SK-N-MC (cell line): Measurements from ENCODE around the gene MED22.
"Not testable (repeated sequence)": the region's sequence is repeated elsewhere in the genome, so short reads cannot be mapped to it uniquely, and the experiment has no call there.

ENCODE experiments used
- DNase-seq: peaks from one replicate; pipeline ENCODE4 v3.0.0-alpha.2; 2011; ENCODE audit warnings: low read depth, low spot score
- H3K27ac ChIP-seq: fragments of 200-600 bp; sonication (generic); 2 replicates; pipeline ENCODE4 v1.5.1; 2016; ENCODE audit warnings: mixed run types
- H3K36me3 ChIP-seq: fragments of 200-600 bp; sonication (generic); 2 replicates; pipeline ENCODE4 v1.6.1; 2017; ENCODE audit warnings: antibody characterized with exemption, low read length, mixed read lengths; ENCODE audit not compliant: insufficient read depth
- H3K4me3 ChIP-seq: fragments of 200-600 bp; sonication (generic); 2 replicates; pipeline ENCODE4 v1.5.1; 2016
- H3K9ac ChIP-seq: fragments of 200-600 bp; sonication (generic); 2 replicates; pipeline ENCODE4 v1.8.0; 2017; ENCODE audit warnings: mixed run types, mixed read lengths; ENCODE audit not compliant: insufficient read length
- H3K9me3 ChIP-seq: fragments of 200-600 bp; sonication (generic); 2 replicates; pipeline ENCODE4 v1.6.1; 2017; ENCODE audit warnings: low read depth, mild to moderate bottlenecking, antibody characterized with exemption, low read length, moderate library complexity, mixed read lengths
- EZH2 ChIP-seq: fragments of 200-600 bp; sonication (generic); IDR thresholded peaks from one replicate; pipeline ENCODE4 v1.6.1; 2017; ENCODE audit warnings: antibody characterized with exemption
- FOXP2 ChIP-seq: optimal IDR thresholded peaks from 2 replicates; pipeline ENCODE3; 2011; ENCODE audit warnings: mild to moderate bottlenecking, moderate library complexity; ENCODE audit not compliant: insufficient read depth; ENCODE audit errors: extremely low read length, control extremely low read depth
- POLR2AphosphoS5 ChIP-seq: IDR thresholded peaks from 2 replicates; pipeline ENCODE4 v1.6.1; 2012; ENCODE audit warnings: mild to moderate bottlenecking, low read depth, low read length, borderline replicate concordance

Gene MED22

DNA sequence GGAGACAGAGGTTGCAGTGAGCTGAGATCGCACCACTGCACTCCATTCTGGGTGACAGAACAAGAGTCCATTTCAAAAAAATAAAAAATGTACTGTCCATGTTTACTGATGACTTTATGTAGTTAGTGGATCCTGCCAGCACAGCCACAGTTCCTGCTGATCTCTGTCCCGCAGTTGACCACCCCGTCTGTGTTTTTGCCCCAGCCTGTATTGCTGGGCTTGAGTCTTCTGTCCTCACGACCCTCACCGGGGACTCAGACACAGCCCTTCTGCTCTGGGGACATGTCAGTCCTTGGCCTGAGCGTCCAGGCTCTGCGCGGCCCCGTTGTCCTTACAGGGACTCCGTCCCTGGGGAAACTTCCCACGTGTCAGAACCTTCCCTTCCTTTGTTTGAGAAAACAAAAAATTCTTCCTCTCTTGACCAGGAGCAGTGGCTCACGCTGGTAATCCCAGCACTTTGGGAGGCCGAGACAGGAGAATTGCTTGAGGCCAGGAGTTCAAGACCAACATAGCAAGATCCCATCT, 26.5 kb downstream of the MED22 start:
- H3K9me3 ChIP-seq, result no peaks in the 10 kb centered on the region
- H3K9ac ChIP-seq, result no peak overlapping the region
- no peak overlapping the region for H3K4me3 ChIP-seq
- no peak for DNase-seq
- H3K27ac ChIP-seq, result no peak overlapping the region
- H3K36me3 ChIP-seq, result no peaks in the 10 kb centered on the region
- TF ChIP-seq FOXP2 (no peak), POLR2AphosphoS5 (no peak), EZH2 (no peak)

DNA sequence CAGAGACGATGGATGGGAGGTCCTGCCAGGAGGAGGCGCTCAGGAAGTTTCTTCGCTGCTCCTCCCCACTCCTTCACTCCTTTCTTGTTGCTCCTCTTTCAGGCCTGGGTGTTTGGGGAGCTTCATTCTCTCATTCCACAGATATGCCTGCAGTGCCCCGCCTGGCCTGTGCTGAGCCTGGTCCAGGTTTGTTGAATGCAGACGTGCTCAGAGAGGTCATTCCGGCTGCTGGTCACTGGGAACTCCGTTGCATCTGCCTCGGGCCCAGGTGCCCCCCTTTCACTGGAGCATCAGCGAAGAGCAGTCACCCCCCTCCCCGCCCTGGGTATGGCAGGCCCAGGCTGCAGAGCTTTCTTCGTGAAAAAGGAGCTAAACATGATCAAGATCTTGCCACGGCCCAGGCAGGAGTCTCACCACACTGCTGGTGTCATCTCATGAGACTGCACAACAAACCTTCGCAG, 27.5 kb downstream of the MED22 start:
- TF ChIP-seq POLR2AphosphoS5 (no peak), EZH2 (no peak), FOXP2 (no peak)
- Histone ChIP-seq H3K9ac (no peak overlapping the region), H3K36me3 (no peaks in the 10 kb centered on the region), H3K9me3 (no peaks in the 10 kb centered on the region), H3K27ac (no peak overlapping the region), H3K4me3 (no peak overlapping the region)
- DNase-seq, result no peak

DNA sequence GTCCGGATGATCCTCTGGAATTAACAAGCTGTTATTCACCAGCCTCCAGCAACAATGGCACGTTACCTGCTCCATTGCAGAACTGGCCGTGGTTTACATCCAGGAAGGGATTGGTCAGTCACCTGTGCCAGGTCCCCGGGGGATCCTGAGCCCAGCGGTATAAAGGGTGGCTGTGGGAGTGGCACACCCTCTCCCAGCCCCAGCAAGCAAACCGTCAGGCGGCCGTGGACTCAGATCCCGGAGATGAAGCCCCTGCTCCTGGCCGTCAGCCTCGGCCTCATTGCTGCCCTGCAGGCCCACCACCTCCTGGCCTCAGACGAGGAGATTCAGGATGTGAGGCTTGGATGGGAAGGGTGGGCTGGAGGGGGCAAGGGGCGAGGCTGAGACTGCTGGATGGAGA, 30.4 kb downstream of the MED22 start:
- H3K9me3 ChIP-seq, H3K4me3 ChIP-seq: not testable (repeated sequence)

DNA sequence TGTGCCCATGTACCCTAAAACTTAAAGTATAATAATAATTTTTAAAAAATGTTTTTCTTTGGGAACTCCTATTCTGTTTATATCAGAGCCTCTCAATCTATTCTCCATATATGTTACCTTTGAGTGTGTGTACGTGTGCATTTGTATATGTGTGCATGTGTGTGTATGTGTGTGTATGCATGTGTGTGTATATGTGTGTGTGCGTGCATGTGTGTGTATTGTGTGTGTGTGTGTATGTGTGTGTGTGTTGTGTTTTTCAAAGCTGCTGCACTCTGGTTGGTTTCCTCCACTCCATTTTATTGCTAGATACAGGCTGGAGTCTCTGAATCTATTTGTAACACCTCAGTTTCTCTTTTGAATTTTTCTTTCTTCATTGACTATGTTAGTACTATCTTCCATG, 31.9 kb downstream of the MED22 start:
- Histone ChIP-seq H3K27ac (no peak overlapping the region), H3K9me3 (no peaks in the 10 kb centered on the region), H3K9ac (no peak overlapping the region), H3K4me3 (no peak overlapping the region), H3K36me3 (no peaks in the 10 kb centered on the region)
- TF ChIP-seq FOXP2 (no peak), POLR2AphosphoS5 (no peak), EZH2 (no peak)
- no peak for DNase-seq

More for the DNA sequence above, 30.4 kb downstream of the MED22 start:
- H3K36me3 ChIP-seq, H3K27ac ChIP-seq, DNase-seq, H3K9ac ChIP-seq: not testable (repeated sequence)

DNA sequence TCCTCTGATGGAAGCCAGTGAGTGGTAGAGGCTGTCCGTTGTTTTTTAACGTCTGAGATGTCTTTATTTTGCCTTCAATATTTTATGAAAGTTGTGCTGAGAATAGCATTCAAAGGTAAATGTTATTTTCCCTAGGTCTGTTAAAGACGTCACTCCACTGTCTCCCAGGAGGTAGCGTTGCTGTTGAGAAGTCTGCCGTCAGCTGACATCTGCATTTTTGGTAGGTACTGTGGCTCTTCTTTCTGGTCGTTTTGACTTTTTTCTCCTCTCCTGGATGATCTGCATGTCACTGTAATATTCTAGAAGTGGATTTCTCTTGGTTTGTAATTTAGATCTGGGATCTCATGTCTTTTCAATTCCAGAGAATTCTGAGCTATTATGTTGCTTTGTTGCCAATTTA, 38.3 kb downstream of the MED22 start:
- Histone ChIP-seq H3K36me3 (no peaks in the 10 kb centered on the region), H3K9me3 (no peaks in the 10 kb centered on the region), H3K9ac (no peak overlapping the region), H3K27ac (no peak overlapping the region), H3K4me3 (no peak overlapping the region)
- DNase-seq, result no peak
- TF ChIP-seq POLR2AphosphoS5 (no peak), EZH2 (no peak), FOXP2 (no peak)

DNA sequence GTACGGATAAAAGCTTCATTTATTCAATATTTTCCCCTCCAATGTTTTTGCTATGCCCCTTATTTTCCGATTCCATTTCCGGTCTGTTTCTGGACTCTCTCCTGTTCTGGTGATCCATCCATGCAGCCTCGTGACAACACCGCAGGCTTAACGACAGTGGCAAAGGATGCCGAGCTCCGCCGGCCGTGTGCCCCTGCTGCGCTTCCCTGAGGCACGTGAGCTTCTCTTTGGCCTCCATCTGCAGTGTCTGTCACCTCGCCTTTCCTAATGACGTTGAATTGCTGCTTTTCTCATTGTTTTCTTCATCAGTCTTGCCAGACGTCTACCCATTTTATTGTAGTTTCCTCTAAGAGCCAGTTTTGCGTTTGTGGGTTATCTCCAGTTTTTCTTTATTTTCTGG, 40.6 kb downstream of the MED22 start:
- DNase-seq, result no peak
- H3K9me3 ChIP-seq, result no peaks in the 10 kb centered on the region
- H3K36me3 ChIP-seq, result no peaks in the 10 kb centered on the region
- no peak overlapping the region for H3K9ac ChIP-seq
- H3K4me3 ChIP-seq, result no peak overlapping the region
- TF ChIP-seq POLR2AphosphoS5 (no peak), EZH2 (no peak), FOXP2 (no peak)
- H3K27ac ChIP-seq, result no peak overlapping the region

DNA sequence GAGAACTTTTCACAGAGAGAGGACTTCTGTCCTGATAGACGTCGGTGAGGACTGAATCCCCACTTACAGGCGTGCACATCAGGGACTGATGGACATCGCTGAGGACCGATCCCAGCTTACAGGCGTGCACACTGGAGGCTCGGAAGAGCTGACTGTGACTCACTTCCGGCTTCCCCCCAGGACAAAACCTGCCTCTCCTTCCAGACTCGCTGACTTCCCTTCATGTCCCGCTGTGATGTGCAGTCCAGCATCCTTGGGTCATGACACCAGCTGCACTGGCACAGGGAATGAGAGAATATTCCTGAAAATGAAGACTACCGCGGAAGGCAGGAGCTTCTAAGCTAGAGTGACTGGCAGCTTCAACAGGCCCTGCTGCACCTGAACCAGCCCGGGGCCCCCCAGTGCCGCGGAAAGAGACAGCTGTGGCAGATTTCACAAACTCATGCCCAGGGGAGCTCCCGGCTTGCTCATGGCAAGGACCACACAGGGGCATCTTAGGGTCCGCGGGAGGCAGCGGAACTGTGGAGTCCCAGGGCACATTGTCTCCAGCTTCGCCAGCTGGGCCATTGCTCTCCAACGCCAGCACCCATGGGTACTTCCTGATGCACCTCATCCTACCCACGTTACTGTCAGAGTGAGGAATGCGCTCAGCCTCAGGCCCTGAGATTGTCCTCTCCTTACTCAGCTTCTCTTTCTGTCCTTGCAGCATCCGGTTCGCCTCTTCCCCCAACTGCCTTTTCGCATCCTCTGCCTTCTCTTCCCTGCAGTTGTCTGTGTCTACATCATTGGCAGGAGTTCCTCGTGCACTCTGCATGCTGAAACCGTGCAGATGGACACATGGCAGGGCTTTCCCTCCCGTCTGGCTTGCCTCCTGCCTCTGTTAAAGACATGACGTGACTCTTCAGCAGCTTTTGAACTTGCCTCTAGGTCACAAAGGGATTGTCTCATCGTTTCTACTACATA, 41.4 kb downstream of the MED22 start:
- no peaks in the 10 kb centered on the region for H3K9me3 ChIP-seq
- TF ChIP-seq FOXP2, result no peak
- no peak for TF ChIP-seq POLR2AphosphoS5
- TF ChIP-seq EZH2, result no peak
- H3K27ac ChIP-seq, result no peak overlapping the region
- no peak for DNase-seq
- H3K9ac ChIP-seq, result no peak overlapping the region
- H3K4me3 ChIP-seq, result no peak overlapping the region
- no peaks in the 10 kb centered on the region for H3K36me3 ChIP-seq

DNA sequence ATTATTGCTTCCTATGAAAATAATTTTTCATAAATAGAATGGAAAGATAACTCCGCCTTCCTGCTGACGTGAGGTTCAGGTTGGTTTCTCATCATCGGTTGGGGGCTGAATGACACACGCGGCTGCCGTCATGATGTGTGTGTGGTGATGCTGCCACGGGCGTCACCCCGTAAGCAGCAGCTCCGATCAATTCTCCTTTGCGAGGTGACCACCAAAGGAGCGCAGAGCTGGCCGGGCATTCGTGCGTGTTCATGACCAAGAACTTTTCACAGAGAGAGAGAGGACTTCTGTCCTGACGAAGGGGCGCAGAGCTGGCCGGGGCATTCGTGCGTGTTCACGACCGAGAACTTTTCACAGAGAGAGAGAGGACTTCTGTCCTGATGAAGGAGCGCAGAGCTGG, 42.2 kb downstream of the MED22 start:
- H3K27ac ChIP-seq, result no peak overlapping the region
- no peaks in the 10 kb centered on the region for H3K9me3 ChIP-seq
- no peak for TF ChIP-seq EZH2
- TF ChIP-seq POLR2AphosphoS5, result no peak
- H3K4me3 ChIP-seq, result no peak overlapping the region
- H3K36me3 ChIP-seq, result no peaks in the 10 kb centered on the region
- no peak overlapping the region for H3K9ac ChIP-seq
- DNase-seq, result no peak
